ENCODE data around the gene HPCAL4. TPM values are rescaled to one million over a fixed set of nuclear protein-coding genes. Genes with fewer than 3 reads are reported as not detected.

HPCAL4 gene
- polyA plus RNA-seq, 2 of the 4 experiments (the other 2 are of a cell fraction), result 0.09 to 0.14 TPM

- no peak overlapping the region for H3K27ac ChIP-seq
- no peak for ATAC-seq
- H3K9me3 ChIP-seq, result no peaks in the 10 kb centered on the region
- H3K4me2 ChIP-seq, result no peak overlapping the region
- no peak overlapping the region for H3K4me3 ChIP-seq
- CTCF ChIA-PET, result interaction anchor here (0.7 to 10.0 kb wide), 7 partner anchors 8 to 91 kb away, joined by 3 to 143 read pairs (median 5); partner anchors contain the start of gene NT5C1A
- DNase-seq (ENCODE audit: low read depth in 1 of 2, low spot score in 1 of 2), result no peak
- FAIRE-seq, result no peak
- POLR2A ChIA-PET, result no interaction called here
- TF ChIP-seq NFE2L2 (conservative IDR thresholded peaks at IDR 0.05; ENCODE audit: low read length) (no peak), POLR2A (IDR thresholded peaks at IDR 0.05; ENCODE audit: low read length) (no peak), USF2 (IDR thresholded peaks at IDR 0.05) (no peak), POLR2AphosphoS2 (conservative IDR thresholded peaks at IDR 0.05; ENCODE audit: low read length) (no peak), ATOH8 (CRISPR knock-in tag; IDR thresholded peaks at IDR 0.05; ENCODE audit: low read depth) (no peak)
- H3K4me1 ChIP-seq, result no peaks in the 10 kb centered on the region
- WGBS (ENCODE audit: missing lambda C conversion rate), result 82% methylated on average over 6 of the region's 6 CpGs
These were observed 39.1 kb downstream of the HPCAL4 start for GRCh38 chr1:39652105-39652504.

GRCh38 chr1:39650431-39650830, 40.8 kb downstream of the HPCAL4 start:
- CTCF ChIA-PET, result interaction anchor here (0.6 to 9.8 kb wide), 4 partner anchors 11 to 1029 kb away, joined by 3 to 109 read pairs (median 10); partner anchors contain the start of gene HEYL
- no peak for FAIRE-seq
- no peak for ATAC-seq
- no peak for DNase-seq (ENCODE audit: low read depth in 1 of 2, low spot score in 1 of 2)
- H3K4me1 ChIP-seq, result no peaks in the 10 kb centered on the region
- H3K4me3 ChIP-seq, result no peak overlapping the region
- POLR2A ChIA-PET, result no interaction called here
- H3K9me3 ChIP-seq, result no peaks in the 10 kb centered on the region
- TF ChIP-seq GATA3 (IDR thresholded peaks at IDR 0.05; ENCODE audit: borderline replicate concordance) (no peak), TP53 (CRISPR knock-in tag; IDR thresholded peaks at IDR 0.05) (no peak), HEYL (CRISPR knock-in tag; IDR thresholded peaks at IDR 0.05) (no peak), MAFK (IDR thresholded peaks at IDR 0.05; ENCODE audit: partially characterized antibody) (no peak), HOXA7 (CRISPR knock-in tag; IDR thresholded peaks at IDR 0.05) (no peak), BHLHE40 (IDR thresholded peaks at IDR 0.05; ENCODE audit: low read depth, low read length) (no peak), CHD2 (IDR thresholded peaks at IDR 0.05; ENCODE audit: low read length, partially characterized antibody) (no peak), ZSCAN20 (CRISPR knock-in tag; IDR thresholded peaks at IDR 0.05) (no peak), JUNB (IDR thresholded peaks at IDR 0.05) (no peak), CTCF (IDR thresholded peaks at IDR 0.05) (no peak), SREBF2 (IDR thresholded peaks at IDR 0.05) (no peak)
- 89% methylated on average over 1 of the region's 1 CpG for WGBS (ENCODE audit: missing lambda C conversion rate)
- H3K4me2 ChIP-seq, result no peak overlapping the region
- no peak overlapping the region for H3K27ac ChIP-seq

- Histone ChIP-seq H3K9me3 (no peaks in the 10 kb centered on the region), H3K27ac (no peak overlapping the region), H3K4me3 (no peak overlapping the region), H3K4me2 (no peak overlapping the region), H3K4me1 (no peaks in the 10 kb centered on the region)
- POLR2A ChIA-PET, result no interaction called here
- no peak for ATAC-seq
- CTCF ChIA-PET, result interaction anchor here (3.7 to 9.8 kb wide), 2 partner anchors 10 to 41 kb away, joined by 15 to 109 read pairs; partner anchors contain the start of gene HEYL
- TF ChIP-seq FOSL2 (IDR thresholded peaks at IDR 0.05), result no peak
- no peak for TF ChIP-seq FOSL2 (CRISPR knock-in tag; IDR thresholded peaks at IDR 0.05)
- no peak for TF ChIP-seq RFX5 (IDR thresholded peaks at IDR 0.05)
- no peak for FAIRE-seq
- no peak for DNase-seq (ENCODE audit: low read depth in 1 of 2, low spot score in 1 of 2)
- 59% methylated on average over 2 of the region's 2 CpGs for WGBS (ENCODE audit: missing lambda C conversion rate)
These were observed 41.5 kb downstream of the HPCAL4 start for GRCh38 chr1:39649636-39650185.
